C4-2B (cell line): ENCODE data around the gene ATP2C1.

Experiments used
- CTCF ChIP-seq: fragments of 450-650 bp; conservative IDR thresholded peaks from 2 replicates; pipeline ENCODE4 v1.5.1; 2017; ENCODE audit warnings: mild to moderate bottlenecking
- ZFX ChIP-seq: fragments of 450-650 bp; IDR thresholded peaks from 2 replicates; pipeline ENCODE4 v1.6.1; 2017

- TF ChIP-seq CTCF = no peak
- TF ChIP-seq ZFX = no peak
Measured at GRCh38 chr3:130906374-130906995, 12.6 kb downstream of the ATP2C1 start.
